22Rv1 (cell line): ENCODE measurements around the gene MTCL1.

ENCODE experiments used
- H3K27ac ChIP-seq: fragments of 450-650 bp; 2 replicates; pipeline ENCODE4 v1.5.1; 2017
- ZFX ChIP-seq: fragments of 450-650 bp; IDR thresholded peaks from 2 replicates; pipeline ENCODE4 v1.6.1; 2017; ENCODE audit warnings: antibody characterized with exemption, borderline replicate concordance
- TF ChIP-seq, protein P1 (sequence below): fragments of 450-650 bp; IDR thresholded peaks from 2 replicates; pipeline ENCODE4 v1.5.1; 2017; ENCODE audit warnings: mild to moderate bottlenecking

The MTCL1 gene

DNA sequence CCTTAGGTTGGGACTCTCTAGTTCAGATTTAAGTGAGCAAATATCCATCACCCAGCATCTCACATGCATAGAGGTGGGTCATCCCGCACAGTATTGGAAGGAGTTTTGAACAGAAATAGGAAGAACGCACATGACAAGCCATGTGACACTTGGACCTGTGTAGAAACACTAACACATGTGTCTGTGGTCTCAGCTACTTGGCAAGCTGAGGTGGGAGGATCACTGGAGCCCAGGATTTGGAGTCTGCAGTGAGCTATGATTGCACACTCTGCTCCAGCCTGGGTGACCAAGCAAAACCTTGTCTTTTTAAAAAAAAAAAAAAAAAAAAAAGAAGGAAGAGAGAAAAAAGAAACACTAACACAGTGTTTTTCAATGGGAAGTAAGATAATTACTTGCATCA is 5.4 kb upstream of the MTCL1 start:
- H3K27ac ChIP-seq: no peak overlapping the region
- TF ChIP-seq, protein P1, sequence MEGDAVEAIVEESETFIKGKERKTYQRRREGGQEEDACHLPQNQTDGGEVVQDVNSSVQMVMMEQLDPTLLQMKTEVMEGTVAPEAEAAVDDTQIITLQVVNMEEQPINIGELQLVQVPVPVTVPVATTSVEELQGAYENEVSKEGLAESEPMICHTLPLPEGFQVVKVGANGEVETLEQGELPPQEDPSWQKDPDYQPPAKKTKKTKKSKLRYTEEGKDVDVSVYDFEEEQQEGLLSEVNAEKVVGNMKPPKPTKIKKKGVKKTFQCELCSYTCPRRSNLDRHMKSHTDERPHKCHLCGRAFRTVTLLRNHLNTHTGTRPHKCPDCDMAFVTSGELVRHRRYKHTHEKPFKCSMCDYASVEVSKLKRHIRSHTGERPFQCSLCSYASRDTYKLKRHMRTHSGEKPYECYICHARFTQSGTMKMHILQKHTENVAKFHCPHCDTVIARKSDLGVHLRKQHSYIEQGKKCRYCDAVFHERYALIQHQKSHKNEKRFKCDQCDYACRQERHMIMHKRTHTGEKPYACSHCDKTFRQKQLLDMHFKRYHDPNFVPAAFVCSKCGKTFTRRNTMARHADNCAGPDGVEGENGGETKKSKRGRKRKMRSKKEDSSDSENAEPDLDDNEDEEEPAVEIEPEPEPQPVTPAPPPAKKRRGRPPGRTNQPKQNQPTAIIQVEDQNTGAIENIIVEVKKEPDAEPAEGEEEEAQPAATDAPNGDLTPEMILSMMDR: no peak
- TF ChIP-seq ZFX: no peak

DNA sequence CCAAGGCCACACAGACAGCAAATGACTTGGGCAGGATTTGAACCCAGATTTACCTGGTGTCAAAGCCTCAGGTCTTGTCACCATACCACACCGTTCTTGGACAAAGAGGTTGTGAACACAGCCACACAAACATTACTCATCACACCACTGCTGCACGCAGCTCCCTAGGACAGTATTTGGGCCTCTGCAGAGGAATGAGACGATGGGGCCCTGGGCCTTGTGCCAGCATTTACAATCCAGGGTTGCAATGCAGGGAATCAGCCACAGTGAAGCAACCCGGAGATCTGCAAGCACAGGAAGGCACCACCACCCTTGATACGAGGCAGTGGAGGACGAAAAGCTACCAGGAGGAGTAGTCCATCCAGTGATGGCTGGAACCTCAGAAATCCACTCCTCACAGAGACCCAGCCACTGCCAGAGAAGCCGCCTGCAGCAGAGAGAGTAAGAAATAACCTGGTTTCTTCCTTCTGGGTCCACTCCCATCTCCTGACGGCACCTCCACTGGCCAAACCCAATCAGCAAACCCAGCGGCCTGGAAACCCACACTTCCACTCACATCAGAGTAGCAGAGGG is 3.7 kb upstream of the MTCL1 start:
- no peak overlapping the region for H3K27ac ChIP-seq
- TF ChIP-seq ZFX: no peak
- TF ChIP-seq, protein P1: no peak

DNA sequence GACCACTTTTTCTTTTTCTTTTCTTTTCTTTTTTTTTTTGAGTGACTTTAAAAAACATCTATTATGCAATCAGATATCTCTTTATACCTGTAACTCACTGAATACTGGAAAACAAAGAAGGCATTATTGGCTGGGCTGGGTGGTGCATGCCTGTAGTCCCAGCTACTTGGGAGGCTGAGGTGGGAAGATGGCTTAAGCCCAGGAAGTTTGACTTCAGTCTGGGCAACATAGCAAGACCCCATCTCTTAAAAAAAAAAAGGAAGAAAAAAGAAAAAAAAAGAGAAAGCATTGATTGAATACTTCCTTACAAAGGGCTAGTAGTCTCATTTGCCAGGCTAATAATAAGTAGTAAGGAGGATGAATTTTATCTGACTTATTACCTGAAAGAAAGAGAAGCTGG is 2.7 kb upstream of the MTCL1 start:
- no peak overlapping the region for H3K27ac ChIP-seq

DNA sequence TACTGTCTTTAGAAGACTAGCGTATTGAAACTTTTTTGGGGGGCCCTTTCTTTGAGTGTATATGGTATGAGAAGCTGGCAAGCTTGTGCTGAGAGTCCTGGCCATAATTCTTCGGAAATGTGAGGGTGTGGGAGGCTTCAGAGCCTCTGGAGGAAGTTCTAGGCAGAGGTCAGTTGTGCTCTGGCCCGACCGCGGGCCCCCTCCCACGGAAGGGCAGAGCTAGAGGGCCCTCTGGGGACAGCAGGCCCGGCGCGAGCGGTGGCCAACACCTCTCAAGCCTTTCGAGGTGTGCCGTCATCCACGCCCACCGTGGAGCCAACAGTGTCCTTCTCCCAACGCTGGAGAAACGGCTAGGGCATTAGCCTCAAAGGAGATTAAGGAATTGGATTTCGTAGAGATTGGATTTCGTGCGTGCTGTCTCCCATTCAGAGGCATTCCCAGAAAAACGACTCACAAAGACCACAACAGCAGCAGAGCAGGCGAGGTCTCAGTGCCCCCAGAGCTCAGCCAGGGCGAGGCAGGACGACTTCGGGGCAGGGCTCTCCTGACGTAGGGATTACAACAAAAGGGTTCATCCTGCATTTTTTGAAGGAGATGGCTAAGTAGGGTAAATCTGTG is 2.2 kb upstream of the MTCL1 start:
- no peak for TF ChIP-seq ZFX
- TF ChIP-seq, protein P1: no peak
- H3K27ac ChIP-seq: no peak overlapping the region

More for the DNA sequence above, 2.7 kb upstream of the MTCL1 start:
- no peak for TF ChIP-seq ZFX
- TF ChIP-seq, protein P1: no peak

DNA sequence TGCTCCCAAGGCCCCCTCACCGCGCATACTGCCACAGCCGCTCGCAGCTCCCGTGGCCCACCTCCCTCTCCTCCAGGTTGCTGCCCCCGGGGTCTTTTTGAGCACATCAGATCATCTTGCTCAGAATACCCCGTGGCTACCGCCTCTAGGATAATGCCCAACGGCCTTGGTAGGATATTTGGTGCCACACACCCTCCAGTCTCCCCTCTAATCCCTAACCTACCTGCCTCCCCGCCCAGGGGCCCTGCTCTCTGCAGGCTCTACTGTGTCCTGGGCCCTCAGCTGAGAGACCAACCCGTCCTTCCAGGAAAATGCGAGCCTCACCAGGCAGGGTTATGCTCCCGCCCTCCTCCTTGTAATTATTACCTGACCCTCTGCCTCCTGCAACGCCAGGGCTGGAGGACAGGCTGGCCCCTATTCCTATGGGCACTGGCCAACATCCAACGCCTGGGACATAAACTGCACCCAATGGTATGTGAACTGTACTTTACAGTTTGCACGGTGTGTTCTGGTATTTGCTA is 1.5 kb upstream of the MTCL1 start:
- H3K27ac ChIP-seq: no peak overlapping the region
- no peak for TF ChIP-seq ZFX
- TF ChIP-seq, protein P1: no peak

DNA sequence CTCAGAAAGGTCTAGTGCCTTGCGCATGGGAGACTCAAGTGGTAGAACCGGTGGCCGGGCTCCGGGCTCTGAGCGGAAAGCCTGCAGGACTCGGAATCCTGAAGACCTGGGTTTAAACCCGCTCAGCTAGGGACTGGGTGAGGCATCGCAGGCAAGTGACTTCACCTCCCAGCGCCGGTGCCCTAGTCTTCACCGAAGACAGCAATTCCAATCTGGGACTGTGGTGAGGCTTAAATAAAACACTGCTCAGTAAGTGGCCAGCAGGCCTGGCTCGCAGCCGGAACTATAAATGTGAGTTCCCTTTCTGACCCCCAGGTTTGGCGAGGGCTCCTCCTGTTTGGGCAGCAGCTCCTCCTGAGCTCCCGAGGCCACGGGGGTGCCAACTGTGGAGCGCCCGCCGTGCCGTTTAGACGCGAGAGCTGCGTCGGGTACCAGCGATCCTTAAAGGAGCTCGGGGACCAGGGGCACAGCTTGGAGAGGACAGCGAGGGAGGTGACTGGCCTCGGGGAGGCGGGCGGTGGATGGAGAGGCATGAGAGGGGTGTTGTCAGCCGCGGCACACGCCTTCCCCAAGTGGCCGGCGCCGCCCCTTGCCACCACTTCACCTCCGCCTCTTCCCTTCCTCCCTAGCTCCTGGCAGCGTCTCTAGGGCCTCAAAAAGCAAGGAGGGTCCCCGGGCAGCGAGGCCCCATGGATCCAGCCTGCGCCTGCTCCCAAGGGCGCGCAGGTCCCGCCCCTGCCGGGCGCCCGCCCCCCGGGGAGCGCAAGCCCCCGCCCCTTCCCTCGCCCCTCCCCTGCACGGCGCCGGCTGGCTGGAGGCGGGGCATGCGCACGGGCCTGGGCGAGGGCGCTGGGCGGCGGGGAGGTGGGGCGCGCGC is 757 bp upstream of the MTCL1 start:
- TF ChIP-seq, protein P1: no peak
- TF ChIP-seq ZFX: no peak
- peak overlapping the region; percentile 15; the same call in 1 of the 2 replicates for H3K27ac ChIP-seq
